HG02571 (cell line): ENCODE data around the gene NSMCE1.
"Not testable (repeated sequence)": the region's sequence is repeated elsewhere in the genome, so short reads cannot be mapped to it uniquely, and the experiment has no call there.

ENCODE experiments used
- ATAC-seq: cut with Tn5 transposase; IDR thresholded peaks from one replicate; pipeline ENCODE4 v1.9.1; 2021; ENCODE audit warnings: mild to moderate bottlenecking, moderate library complexity; ENCODE audit not compliant: unreplicated experiment

Gene NSMCE1

DNA sequence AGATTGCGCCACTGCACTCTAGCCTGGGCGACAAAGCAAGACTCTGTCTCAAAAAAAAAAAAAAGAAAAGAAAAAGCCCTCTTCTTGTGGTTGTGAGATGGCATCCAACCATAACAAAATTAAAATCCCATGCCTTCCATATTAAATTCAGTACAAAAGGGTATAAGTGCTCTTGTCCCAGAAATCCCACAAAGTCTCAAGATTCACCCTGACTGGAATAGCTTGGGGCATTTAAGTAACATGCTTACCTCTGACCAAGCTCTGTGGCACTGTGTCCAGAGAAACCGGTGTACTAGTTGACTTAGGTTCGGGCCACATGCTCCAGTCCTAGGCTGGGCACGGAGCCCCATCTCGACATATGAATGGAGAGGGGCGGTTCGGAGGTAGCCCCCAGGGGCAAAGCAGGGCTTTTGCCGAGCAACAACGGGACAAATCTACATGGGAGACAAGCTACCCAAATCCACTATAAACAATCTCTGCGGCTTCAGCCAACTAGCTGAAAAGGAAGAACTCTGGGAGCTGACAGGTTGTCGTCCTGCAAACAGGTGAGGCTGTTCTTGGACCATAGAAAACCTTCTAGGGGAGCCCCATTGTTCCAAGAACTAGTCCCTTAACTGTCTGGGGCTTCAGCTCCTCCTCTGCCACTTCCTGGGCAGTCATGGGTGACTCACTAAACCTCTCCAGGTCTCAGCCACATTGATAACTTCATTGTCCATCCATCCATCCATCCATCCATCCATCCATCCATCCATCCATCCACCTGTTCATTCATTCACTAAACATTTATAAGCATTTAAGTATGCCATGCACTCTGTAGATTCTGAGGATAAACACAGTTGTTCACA is 34.9 kb upstream of the NSMCE1 start:
- ATAC-seq, result no peak

DNA sequence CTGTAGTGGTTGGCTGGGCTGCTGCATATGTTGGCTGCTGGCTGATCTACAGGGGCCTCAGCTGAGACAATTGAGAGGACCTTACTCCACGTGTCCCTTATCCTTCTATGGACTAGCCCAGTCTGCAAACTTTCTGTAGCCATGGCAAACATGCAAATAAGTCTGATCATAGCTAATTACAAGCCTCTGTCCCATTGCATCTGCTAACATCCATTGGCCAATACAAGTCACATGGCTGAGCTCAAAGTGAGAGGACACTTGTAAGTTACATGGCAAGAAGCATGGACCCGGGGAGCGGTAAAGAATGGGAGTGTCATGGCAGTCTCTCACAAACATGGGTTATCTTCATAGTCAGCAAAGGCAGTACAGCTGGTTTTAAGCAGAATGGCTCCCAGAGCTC is 33.6 kb upstream of the NSMCE1 start:
- ATAC-seq, result no peak

DNA sequence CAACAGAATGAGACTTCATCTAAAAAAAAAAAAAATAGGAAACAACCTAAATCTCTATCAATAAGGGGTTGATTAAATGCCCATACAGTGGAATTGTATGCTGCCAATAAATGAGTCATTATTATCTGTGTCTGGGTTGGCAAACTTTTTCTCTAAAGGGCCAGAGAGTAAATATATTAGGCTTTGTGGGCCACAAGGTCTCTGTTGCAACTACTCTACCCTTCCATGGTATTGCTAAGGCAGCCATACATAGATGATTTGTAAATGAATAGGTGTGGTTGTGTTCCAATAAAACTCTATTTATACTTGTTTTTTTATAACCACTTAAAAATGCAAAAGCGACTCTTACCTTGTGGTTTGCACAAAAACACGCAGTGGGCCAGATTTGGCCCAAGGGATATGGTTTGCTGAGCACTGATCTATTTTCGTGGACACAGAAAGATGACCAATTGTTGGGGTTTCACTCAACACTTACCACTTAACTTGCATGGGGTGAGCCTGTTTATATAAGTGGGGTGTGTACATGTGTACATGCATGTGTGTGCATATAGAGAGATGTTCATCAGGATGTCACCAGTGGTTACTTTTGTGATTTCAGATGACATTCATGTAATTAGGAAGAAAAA is 32.8 kb upstream of the NSMCE1 start:
- ATAC-seq, result no peak

DNA sequence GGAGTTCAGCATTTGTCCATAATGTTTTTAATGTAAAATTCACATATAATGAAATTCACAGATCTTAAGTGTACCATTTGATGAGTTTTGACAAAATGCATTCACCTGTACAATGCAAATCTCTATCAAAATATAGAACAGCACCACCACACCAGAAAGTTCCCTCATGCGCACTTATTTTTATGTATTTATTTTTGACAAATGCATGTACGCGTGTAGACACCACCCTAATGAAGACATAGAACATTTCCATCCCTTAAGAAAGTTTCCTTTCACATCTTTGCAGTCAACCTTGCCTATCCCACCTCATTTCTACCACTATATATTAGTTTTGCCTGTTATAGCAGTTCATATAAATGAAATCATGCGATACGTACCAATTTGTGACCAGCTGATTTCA is 29.6 kb upstream of the NSMCE1 start:
- ATAC-seq, result no peak

DNA sequence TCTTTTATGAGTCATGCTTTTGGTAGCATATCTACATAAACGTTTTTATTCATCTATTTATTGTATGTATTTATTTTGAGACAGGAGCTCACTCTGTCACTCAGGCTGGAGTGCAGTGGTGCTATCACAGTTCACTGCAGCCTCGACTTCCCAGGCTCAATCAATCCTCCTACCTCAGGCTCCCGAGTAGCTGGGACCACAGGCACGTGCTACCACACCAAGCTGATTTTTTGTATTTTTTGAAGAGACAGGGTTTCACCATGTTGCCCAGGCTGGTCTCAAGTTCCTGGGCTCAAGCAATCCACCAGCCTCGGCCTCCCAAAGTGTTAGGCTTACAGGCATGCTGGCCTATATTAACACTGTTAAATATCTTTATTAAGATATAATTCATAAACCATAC is 24.8 kb upstream of the NSMCE1 start:
- ATAC-seq, result no peak

DNA sequence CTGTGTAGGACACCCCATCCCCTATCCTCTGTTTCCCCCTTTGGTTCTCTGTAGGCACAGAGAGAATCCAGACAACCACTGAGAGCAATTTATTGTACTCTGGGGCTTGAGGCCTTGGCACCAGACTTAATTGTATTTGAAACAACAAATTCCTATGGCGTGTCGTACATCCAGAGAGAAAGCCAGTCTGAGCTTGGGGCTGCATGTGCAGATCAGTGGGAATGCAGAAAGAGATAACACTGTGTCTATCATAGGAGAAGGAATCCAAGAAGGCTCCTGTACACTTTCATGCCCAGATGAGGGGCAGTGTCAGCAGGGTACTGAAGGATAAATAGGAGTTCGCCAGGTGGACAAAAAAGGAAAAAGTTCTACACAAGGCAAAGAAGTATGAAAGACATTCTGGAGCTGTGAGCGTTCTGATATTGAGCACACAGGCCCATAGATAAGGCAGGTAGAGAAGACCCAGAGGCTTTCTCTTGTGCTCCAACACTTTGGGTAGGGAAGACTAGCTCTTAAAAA is 23.2 kb upstream of the NSMCE1 start:
- no peak for ATAC-seq

DNA sequence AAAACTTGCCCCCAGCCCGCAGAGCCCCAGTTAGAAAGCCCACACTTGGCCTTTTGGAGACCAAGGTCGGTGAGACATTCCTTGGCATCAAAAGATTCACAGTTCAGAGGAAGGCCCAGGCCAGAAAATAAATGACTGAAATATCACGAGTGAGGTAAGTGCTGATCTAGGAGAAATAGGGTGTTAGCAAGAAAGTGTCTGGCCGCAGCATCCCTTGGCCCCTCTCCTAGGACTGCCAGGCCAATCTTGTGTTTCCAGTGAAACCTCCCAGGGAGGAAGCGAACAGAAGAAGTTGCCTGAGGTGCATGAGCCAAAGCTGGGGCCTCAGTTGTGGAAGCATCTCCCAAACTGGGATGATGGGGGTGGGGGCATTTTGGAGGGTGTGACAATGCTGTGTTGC is 22.5 kb upstream of the NSMCE1 start:
- no peak for ATAC-seq

DNA sequence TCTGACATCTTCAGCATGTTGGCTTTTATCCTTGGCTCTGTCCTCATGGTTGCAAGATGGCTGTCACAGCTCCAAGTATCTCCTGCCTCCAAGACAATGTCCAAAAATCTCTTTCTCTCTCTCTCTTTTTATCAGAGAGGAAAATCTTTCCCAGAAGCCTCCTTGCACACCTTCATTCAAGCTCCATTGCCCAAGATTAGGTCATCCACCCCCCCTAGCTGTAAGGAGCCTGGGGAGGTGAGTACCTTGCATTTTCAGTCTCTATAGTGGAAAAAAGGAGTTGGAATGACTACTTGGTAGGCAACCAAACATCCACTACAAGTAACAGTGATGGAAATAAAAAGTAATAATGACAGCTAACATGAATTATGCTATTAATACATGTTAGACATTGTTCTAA is 22.0 kb upstream of the NSMCE1 start:
- ATAC-seq, result no peak

DNA sequence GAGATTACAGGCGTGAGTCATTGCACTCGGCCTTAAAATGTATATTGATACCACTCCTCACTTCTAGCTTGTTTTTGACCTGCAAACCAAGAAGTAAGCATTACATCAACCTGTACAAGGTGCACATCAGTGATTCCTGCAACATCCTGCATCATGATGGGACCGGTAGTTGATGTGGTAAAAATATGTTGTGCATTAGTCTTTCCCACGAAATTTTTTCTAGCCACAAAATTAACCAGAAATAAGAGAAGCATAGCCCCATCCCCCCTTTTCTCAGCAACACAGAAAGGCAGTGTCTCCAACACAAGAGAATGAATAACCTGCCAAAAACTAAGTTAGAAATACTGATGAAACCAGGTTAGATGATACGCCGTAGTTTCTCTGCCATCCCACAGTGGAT is 21.1 kb upstream of the NSMCE1 start:
- no peak for ATAC-seq

DNA sequence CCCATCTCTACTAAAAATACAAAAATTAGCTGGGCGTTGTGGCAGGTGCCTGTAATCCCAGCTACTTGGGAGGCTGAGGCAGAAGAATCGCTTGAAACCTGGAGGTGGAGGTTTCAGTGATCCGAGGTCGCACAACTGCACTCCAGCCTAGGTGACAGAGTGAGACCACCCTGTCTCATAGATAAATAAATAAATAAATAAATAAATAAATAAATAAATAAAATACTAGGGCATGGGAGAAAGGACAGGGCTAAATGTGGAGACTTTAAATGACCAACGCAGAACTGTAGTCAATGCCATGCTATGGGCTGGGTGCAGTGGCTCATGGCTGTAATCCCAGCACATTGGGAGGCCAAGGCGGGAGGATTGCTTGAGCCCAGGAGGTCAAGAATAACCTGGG is 19.7 kb upstream of the NSMCE1 start:
- not testable (repeated sequence) for ATAC-seq

DNA sequence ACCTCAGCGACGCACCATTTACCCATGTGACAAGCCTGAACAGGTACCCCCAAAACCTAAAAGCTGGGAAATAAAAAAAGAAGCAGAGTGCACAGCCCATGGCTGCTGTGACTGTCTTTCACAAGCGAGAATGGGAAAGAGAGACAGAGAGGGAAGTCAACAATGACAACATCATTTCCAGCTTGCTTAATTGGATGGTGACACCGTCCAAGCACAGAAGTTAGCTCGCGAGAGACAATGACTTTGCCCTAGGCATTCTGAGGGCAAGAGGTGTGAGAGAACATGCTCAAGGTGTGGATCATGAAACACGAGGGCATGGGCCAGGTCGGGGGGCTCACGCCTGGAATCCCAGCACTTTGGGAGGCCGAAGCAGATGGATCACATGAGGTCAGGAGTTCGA is 19.3 kb upstream of the NSMCE1 start:
- ATAC-seq, result no peak

DNA sequence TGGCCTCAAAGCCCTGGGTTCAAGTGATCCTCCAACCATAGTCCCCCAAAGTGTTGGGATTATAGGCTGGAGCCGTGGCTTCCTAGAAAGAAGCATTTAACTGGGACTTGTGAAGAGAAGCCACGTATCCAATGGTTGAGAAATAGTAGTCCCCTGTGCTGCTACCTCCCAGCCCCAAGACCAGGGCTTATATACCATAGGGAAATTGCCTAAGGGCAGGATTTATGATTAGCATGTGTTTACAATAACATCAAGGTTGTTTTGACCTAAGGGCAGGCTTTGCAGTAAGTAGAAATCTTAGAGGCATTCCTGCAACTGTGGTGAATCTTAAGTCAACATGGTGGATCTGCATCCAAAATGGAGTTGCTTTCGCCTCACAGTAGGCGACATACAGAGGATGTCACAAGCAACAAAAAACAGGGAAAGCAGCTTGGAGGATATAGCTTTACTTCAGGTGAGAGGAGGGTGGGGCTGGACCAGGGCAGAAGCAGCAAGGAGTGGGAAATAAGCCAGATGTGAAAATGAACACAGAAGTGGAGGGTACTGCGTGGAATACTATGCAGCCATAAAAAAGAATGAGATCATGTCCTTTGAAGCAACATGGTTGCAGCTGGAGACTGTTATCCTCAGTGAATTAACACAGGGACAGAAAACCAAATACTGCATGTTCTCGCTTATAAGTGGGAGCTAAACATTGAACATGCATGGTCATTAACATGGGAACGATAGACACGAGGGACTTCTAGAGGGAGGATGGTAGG is 18.7 kb upstream of the NSMCE1 start:
- ATAC-seq, result no peak

DNA sequence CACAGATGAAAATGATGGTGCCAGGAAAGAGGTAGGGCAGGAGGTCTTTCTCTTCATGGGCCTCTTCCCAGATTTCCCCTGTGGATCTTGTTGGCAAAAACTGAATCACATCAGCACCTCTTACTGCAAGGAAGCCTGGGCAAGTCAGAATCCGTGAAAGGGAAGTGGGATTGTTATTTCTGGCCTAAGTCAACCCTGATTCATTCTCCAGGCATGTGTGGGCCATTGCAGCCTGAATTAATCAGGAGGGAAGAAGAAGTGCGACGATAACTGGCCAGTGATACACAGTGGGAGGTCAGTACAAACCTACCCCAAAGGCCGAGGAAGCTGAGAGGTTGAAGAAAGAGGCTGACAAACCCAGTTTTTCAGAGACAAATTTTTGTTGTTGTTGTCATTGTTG is 17.9 kb upstream of the NSMCE1 start:
- ATAC-seq, result no peak

DNA sequence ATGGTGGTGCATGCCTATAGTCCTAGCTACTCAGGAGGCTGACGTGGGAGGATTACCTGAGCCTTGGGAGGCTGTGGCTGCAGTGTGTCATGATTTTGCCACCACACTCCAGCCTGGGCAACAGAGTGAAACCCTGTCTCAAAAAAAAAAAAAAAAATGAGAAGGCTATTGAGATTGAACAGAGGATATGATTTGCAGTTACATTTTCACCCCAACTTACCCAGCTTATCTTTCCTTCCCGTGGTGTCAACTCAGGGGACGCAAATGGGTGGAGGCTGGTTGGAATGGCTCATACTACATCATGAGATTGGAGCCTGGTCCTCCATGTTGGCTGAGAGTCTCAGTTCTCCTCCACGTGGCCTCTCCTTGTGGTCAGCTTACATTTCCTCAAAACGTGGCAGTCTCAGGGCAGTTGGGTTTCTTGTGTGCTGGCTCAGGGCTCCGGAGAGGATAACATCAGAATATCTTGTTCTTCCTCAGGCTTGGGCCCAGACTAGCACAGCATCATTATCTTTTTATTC is 17.2 kb upstream of the NSMCE1 start:
- ATAC-seq, result no peak

DNA sequence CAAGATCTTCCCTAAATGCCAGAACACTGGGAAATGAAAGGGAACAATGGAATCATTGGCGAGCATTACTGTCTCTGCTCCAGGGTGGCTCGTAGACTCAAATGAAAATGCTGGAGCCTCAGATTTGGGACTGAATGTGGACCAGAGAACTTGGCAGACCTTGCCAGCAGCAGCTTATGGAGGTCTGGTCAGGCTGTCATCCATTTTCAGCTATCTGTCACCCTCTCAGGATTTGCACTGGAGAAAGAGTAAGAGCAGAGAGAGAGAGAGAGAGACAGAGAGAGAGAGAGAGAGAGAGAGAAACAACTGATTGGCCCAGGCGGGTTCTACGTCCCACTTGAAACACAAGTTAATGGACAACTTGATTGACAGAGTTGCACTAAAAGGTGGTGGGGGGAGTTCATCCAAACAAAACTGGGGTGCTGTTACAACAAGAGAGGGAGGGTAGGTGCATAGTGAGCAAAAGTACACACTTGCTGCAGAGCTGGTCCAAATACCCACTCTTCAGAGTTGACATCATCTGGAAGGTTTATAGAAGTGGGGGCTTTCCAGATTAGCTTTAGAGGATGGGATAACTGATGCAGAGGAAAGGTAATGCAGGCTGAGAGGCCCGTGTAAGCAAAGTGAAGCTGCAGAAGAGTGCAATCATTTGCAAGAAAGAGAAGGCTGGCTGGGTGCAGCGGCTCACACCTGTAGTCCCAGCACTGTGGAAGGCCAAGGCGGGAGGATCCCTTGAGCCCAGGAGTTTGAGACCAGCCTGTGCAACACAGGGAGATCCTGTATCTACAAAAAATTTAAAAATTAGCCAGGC is 16.5 kb upstream of the NSMCE1 start:
- no peak for ATAC-seq

DNA sequence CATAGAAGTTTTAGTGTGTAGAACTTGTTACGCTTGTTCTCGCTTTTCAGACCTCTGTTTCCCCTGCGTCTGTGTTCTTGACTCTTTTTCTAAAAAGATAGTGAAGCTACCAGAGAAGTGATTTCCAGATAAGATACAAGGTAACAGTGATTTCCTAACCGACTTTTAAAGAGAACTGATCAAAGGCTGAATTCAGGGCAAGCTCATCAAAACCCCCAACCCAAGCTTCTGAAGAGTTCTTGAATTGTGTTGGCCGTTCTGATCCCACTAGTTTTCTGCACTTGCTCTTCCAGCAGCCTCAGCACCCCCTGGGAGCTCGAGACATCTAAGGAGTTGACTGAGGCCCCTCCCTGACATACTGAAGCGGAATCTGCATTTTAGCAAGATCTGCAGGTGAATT is 12.7 kb upstream of the NSMCE1 start:
- no peak for ATAC-seq

DNA sequence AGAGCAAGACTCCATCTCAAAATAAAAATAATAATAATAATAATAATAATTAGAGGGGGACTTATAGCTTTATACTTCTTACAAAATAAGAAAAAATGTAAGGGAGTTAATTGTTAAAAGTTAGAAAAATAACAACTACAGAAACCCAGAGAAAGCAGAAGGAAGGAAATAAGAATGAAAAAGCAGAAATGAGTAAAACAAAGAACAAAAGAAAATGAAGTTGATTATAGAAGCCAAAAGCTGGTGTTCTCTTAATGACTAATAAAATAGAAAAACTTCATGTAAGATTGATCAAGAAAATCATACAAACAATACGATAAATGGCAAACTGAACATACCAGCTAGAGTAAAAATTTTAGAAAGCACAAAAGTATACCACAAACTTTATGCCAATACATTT is 6.8 kb upstream of the NSMCE1 start:
- ATAC-seq, result no peak

DNA sequence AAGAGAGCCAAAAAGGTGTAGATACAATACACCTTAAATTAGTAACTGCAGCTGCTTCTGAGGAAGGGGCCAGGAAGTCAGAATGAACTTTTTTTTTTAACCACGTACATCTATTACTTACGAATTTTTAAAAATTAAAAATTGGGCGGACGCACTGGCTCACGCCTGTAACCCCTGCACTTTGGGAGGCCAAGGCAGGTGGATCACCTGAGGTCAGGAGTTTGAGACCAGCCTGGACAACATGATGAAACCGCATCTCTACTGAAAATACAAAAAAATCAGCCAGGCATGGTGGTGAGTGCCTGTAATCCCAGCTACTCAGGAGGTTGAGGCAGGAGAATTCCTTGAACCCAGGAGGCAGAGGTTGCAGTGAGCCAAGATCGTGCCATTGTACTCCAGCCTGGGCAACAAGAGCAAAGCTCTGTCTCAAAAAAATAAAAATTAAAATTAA is 5.9 kb upstream of the NSMCE1 start:
- ATAC-seq, result not testable (repeated sequence)

DNA sequence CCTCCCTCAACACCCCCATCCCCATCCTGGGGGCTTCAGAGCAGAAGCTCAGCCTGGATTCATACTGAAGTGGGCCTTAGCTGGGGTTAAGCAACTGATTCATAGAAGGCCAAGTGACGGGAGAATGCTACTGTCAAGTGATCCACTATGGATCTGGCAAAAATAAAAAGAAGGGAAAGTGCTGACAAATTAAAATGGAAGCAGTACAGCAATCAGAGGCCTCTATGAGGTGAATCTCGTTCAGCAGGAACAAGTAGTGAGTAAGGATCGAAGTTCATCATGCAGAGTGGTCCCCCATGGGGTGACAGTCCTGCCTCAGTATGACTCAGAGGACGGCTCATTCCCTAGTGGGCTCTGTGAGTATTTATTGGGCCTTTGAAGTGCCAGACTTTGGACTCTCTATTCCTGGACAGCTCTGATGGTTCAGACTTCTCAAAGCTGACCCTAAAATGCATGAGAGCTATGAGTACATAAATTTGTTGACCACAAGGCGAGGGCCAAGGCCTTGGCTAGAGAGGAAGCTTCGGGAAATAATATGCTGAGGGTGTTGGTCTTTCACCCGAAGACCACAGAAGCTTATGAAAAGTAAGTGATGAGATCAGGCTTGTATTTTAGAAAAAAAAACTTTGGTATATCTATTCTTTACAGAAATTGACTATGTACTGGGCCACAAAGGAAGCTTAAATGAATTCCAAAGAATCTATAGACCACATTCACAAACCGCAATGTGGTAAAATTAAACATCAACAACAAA is 5.3 kb upstream of the NSMCE1 start:
- no peak for ATAC-seq

DNA sequence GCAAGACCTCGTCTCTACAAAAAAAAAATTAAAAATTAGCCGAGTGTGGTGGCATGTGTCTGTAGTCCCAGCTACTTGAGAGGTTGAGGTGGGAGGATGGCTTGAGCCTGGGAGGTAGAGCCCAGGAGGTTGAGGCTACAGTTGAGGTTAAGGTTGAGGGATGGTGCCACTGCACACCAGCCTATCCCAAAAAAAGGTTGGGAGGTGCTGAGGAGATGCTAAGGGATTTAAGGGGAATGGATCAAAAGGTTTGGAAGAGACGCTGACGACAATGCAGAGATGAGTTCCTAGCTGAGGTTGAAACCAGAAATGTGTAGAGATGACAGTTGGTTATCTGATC is 4.7 kb upstream of the NSMCE1 start:
- no peak for ATAC-seq
